ENCODE measurements around the gene SLC2A1.
A peak's percentile ranks its signal among the peaks of the same experiment; 100 is the strongest.
"Not testable (repeated sequence)": the region's sequence is repeated elsewhere in the genome, so short reads cannot be mapped to it uniquely, and the experiment has no call there.

SLC2A1 gene

GRCh38 chr1:42922687-42923366 is 35.8 kb downstream of the SLC2A1 start:
- Histone ChIP-seq H3K27ac (peak overlapping the region; percentile 72), H3K4me1 (ENCODE audit: control insufficient read depth in 1 of 2, insufficient read depth in 1 of 2, low read depth in 1 of 2, low read length in 1 of 2) (peaks cover 18 to 25% of the 10 kb centered on the region in 2 experiments), H3K36me3 (peaks cover 6% of the 10 kb centered on the region), H3K27me3 (no peaks in the 10 kb centered on the region), H3K9me3 (no peaks in the 10 kb centered on the region), H3K4me3 (ENCODE audit: low read depth in 1 of 2, low read length in 1 of 2) (peak overlapping the region; percentile 92 to 94)
- TF ChIP-seq, protein P1, sequence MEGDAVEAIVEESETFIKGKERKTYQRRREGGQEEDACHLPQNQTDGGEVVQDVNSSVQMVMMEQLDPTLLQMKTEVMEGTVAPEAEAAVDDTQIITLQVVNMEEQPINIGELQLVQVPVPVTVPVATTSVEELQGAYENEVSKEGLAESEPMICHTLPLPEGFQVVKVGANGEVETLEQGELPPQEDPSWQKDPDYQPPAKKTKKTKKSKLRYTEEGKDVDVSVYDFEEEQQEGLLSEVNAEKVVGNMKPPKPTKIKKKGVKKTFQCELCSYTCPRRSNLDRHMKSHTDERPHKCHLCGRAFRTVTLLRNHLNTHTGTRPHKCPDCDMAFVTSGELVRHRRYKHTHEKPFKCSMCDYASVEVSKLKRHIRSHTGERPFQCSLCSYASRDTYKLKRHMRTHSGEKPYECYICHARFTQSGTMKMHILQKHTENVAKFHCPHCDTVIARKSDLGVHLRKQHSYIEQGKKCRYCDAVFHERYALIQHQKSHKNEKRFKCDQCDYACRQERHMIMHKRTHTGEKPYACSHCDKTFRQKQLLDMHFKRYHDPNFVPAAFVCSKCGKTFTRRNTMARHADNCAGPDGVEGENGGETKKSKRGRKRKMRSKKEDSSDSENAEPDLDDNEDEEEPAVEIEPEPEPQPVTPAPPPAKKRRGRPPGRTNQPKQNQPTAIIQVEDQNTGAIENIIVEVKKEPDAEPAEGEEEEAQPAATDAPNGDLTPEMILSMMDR (IDR thresholded peaks at IDR 0.05), result peak; percentile 64

DNA sequence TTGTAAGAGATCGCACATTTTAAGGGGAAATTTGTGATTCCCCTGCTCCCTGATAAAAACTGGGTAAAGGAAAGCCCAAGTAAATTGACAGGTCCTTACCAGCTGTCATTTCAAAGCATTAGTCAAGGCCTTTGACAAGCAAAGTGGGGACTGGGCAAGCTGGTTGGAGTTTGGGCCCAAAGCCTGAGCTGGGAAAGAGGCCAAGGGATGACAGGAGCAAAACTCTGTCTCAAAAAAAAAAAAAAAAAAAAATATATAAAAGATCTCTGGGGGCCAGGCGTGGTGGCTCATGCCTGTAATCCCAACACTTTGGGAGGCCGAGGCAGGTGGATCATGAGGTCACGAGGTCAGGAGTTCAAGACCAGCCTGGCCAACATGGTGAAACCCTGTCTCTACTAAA is 36.9 kb downstream of the SLC2A1 start:
- Histone ChIP-seq H3K4me3 (ENCODE audit: low read depth in 1 of 2, low read length in 1 of 2) (no peak overlapping the region), H3K36me3 (peaks cover 2% of the 10 kb centered on the region), H3K27ac (no peak overlapping the region), H3K4me1 (ENCODE audit: control insufficient read depth in 1 of 2, insufficient read depth in 1 of 2, low read depth in 1 of 2, low read length in 1 of 2) (peaks cover 18 to 25% of the 10 kb centered on the region in 2 experiments), H3K27me3 (no peaks in the 10 kb centered on the region), H3K9me3 (no peaks in the 10 kb centered on the region)
- TF ChIP-seq, protein P1 (IDR thresholded peaks at IDR 0.05), result no peak

DNA sequence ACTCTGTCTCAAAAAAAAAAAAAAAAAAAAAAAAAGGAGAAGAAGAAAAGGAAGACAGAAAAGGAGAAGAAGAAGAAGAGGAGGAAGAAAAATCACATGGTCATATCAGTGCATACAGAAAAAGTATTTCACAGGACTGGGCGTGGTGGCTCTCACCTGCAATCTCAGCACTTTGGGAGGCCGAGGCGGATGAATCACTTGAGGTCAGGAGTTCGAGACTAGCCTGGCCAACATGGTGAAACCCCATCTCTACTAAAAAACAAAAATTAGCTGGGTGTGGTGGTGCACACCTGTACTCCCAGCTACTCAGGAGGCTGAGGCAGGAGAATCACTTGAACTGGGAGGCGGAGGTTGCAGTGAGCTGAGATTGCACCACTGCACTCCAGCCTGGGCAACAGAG is 39.0 kb downstream of the SLC2A1 start:
- H3K36me3 ChIP-seq; H3K4me3 ChIP-seq (ENCODE audit: low read depth in 1 of 2, low read length in 1 of 2): not testable (repeated sequence)
- H3K4me1 ChIP-seq (ENCODE audit: control insufficient read depth in 1 of 2, insufficient read depth in 1 of 2, low read depth in 1 of 2, low read length in 1 of 2), result peaks cover 12 to 19% of the 10 kb centered on the region in 2 experiments

DNA sequence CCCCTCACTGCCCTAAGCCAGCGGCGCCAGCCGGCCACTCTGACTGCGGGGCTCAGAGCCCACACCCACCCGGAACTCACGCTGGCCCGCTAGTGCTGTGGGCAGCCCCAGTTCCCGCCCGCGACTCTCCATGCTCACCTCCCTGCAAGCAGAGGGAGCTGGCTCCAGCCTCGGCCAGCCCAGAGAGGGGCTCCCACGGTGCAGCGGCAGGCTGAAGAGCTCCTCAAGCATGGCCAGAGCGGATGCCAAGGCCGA is 41.5 kb downstream of the SLC2A1 start:
- no peak overlapping the region for H3K27ac ChIP-seq
- TF ChIP-seq, protein P1 (IDR thresholded peaks at IDR 0.05), result no peak
- H3K27me3 ChIP-seq, result peaks cover 4% of the 10 kb centered on the region
- no peak overlapping the region for H3K4me3 ChIP-seq (ENCODE audit: low read depth in 1 of 2, low read length in 1 of 2)
- no peaks in the 10 kb centered on the region for H3K9me3 ChIP-seq
- H3K4me1 ChIP-seq (ENCODE audit: control insufficient read depth in 1 of 2, insufficient read depth in 1 of 2, low read depth in 1 of 2, low read length in 1 of 2), result peaks cover 0 to 7% of the 10 kb centered on the region in 2 experiments
- H3K36me3 ChIP-seq, result no peaks in the 10 kb centered on the region

More for the DNA sequence above, 39.0 kb downstream of the SLC2A1 start:
- H3K27me3 ChIP-seq, H3K27ac ChIP-seq, H3K9me3 ChIP-seq: not testable (repeated sequence)

- H3K27ac ChIP-seq, result no peak overlapping the region
- H3K4me1 ChIP-seq (ENCODE audit: control insufficient read depth in 1 of 2, insufficient read depth in 1 of 2, low read depth in 1 of 2, low read length in 1 of 2), result peaks cover 0 to 7% of the 10 kb centered on the region in 2 experiments
- no peaks in the 10 kb centered on the region for H3K36me3 ChIP-seq
- TF ChIP-seq, protein P1 (IDR thresholded peaks at IDR 0.05), result no peak
- H3K27me3 ChIP-seq, result peaks cover 4% of the 10 kb centered on the region
- H3K4me3 ChIP-seq (ENCODE audit: low read depth in 1 of 2, low read length in 1 of 2), result no peak overlapping the region
- H3K9me3 ChIP-seq, result no peaks in the 10 kb centered on the region
Measured at GRCh38 chr1:42915456-42915855, 43.2 kb downstream of the SLC2A1 start.

DNA sequence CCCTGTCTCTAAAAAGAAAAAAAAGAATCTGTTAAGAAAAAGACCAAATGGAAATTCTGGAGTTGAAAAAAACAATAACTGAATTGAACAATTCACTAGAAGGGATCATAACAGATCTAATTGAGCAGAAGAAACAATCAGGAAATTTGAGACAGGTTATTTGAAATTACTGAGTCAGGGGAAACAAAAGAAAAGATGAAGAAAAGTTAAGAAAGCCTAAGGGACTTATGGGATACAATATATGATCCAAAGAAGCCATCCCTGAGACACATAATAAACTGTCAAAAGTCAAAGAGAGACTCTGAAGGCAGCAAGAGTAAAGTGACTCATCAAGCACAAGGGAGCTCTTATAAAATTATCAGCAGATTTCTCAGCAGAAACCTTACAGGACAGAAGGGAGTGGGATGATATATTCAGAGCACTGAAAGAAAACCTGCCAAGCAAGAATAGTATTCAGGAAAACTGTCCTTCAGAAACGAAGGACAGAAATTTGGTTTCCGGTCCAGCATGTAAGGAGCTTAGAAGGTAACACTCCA is 44.5 kb downstream of the SLC2A1 start:
- Histone ChIP-seq H3K9me3 (no peaks in the 10 kb centered on the region), H3K4me3 (ENCODE audit: low read depth in 1 of 2, low read length in 1 of 2) (no peak overlapping the region), H3K27ac (no peak overlapping the region), H3K27me3 (peaks cover 4% of the 10 kb centered on the region), H3K36me3 (no peaks in the 10 kb centered on the region), H3K4me1 (ENCODE audit: control insufficient read depth in 1 of 2, insufficient read depth in 1 of 2, low read depth in 1 of 2, low read length in 1 of 2) (no peaks in the 10 kb centered on the region)
- TF ChIP-seq, protein P1 (IDR thresholded peaks at IDR 0.05), result no peak
